H1 (cell line): Measurements from ENCODE around the gene STK16. TPM values are rescaled to one million over a fixed set of nuclear protein-coding genes. Genes with fewer than 3 reads are reported as not detected.

Experiments
- CTCF ChIA-PET: fragments of 300-600 bp; sonication (Branson Sonifier 250); formaldehyde crosslinking; loops from one replicate; lab custom pipeline; 2021; ENCODE audit not compliant: partially characterized antibody; lab: Charles Lee
- POLR2A ChIA-PET: fragments of 300-600 bp; sonication (Branson Sonifier 250); formaldehyde crosslinking; loops from one replicate; lab custom pipeline; 2021; ENCODE audit warnings: inconsistent platforms; ENCODE audit not compliant: partially characterized antibody; lab: Charles Lee
- DNase-seq, 2 experiments: peaks; one replicate each; pipeline versions ENCODE4 v3.0.0 to v3.0.0-alpha.2; 2010 to 2022; ENCODE audit warnings: low spot score in 2 of 2, low read depth in 1 of 2, mixed read lengths in 1 of 2
- FAIRE-seq: peaks from 2 replicates; lab custom pipeline; 2011; peaks lifted over from hg19 to GRCh38; lab: Jason Lieb, UNC
- H2AFZ ChIP-seq: 2 replicates; pipeline ENCODE4 v1.8.1; 2012; ENCODE audit warnings: low read length, inconsistent platforms
- H2AK5ac ChIP-seq: 2 replicates; pipeline ENCODE4 v1.6.1; 2013; ENCODE audit warnings: low read depth, low read length
- H2BK120ac ChIP-seq: replicated peaks from 2 replicates; pipeline ENCODE3; 2013; ENCODE audit warnings: low read depth, low read length, inconsistent platforms
- H2BK12ac ChIP-seq: 2 replicates; pipeline ENCODE4 v1.6.1; 2013; ENCODE audit warnings: low read depth, low read length
- H2BK15ac ChIP-seq: 2 replicates; pipeline ENCODE4 v1.6.1; 2013; ENCODE audit warnings: low read length
- H2BK20ac ChIP-seq: 2 replicates; pipeline ENCODE4 v1.6.1; 2013; ENCODE audit warnings: low read length
- H2BK5ac ChIP-seq: 2 replicates; pipeline ENCODE4 v1.6.1; 2013; ENCODE audit warnings: low read depth, low read length
- H3K14ac ChIP-seq: 2 replicates; pipeline ENCODE4 v1.6.1; 2013; ENCODE audit warnings: inconsistent platforms; ENCODE audit not compliant: insufficient read length
- H3K18ac ChIP-seq: 2 replicates; pipeline ENCODE4 v1.6.1; 2013; ENCODE audit warnings: low read length; ENCODE audit errors: extremely low read depth
- H3K23ac ChIP-seq: 2 replicates; pipeline ENCODE4 v1.6.1; 2013; ENCODE audit warnings: inconsistent platforms; ENCODE audit not compliant: insufficient read length
- H3K23me2 ChIP-seq: 2 replicates; pipeline ENCODE4 v1.6.1; 2013; ENCODE audit warnings: low read depth, low read length
- H3K27ac ChIP-seq: 2 replicates; pipeline ENCODE4 v1.6.1; 2011; ENCODE audit warnings: low read depth, low read length, inconsistent platforms
- H3K27me3 ChIP-seq, 4 experiments: replicated peaks in 1 of 4; 1 replicate in 1 of 4; 2 replicates in 3 of 4; pipeline versions ENCODE4 v1.6.1 to v1.8.1; 2011 to 2013; ENCODE audit warnings: low read length in 3 of 4, mild to moderate bottlenecking in 3 of 4, inconsistent platforms in 2 of 4, mixed read lengths in 2 of 4, moderate library complexity in 1 of 4; ENCODE audit not compliant: control insufficient read depth in 3 of 4, insufficient read depth in 3 of 4; ENCODE audit errors: extremely low read depth in 1 of 4
- H3K36me3 ChIP-seq, 4 experiments: 2 replicates each; pipeline versions ENCODE4 v1.6.1 to v1.8.1; 2011 to 2013; ENCODE audit warnings: mild to moderate bottlenecking in 4 of 4, low read length in 3 of 4, moderate library complexity in 2 of 4, control low read depth in 1 of 4, inconsistent platforms in 1 of 4; ENCODE audit not compliant: insufficient read depth in 4 of 4, control insufficient read depth in 2 of 4
- H3K4ac ChIP-seq: replicated peaks from 2 replicates; pipeline ENCODE3; 2013; ENCODE audit warnings: low read length, low read depth, mixed read lengths, inconsistent platforms; ENCODE audit not compliant: insufficient read length
- H3K4me1 ChIP-seq, 4 experiments: replicated peaks in 1 of 4; 1 replicate in 1 of 4; 2 replicates in 3 of 4; pipeline versions ENCODE4 v1.6.1 to v1.8.1; 2011 to 2013; ENCODE audit warnings: low read length in 3 of 4, inconsistent platforms in 2 of 4, mixed read lengths in 1 of 4; ENCODE audit not compliant: insufficient read depth in 4 of 4, control insufficient read depth in 3 of 4
- H3K4me2 ChIP-seq, 2 experiments: 2 replicates each; pipeline versions ENCODE4 v1.6.1 to v1.8.1; 2011 to 2013; ENCODE audit warnings: low read depth in 2 of 2, low read length in 2 of 2, control low read depth in 1 of 2, inconsistent platforms in 1 of 2, mild to moderate bottlenecking in 1 of 2; ENCODE audit not compliant: insufficient read depth in 1 of 2
- H3K4me3 ChIP-seq, 4 experiments: fragments of 200-600, 300-600 bp in 1 of 4; sonication (generic), shearing (Covaris generic), sonication (Bioruptor Twin) in 1 of 4; 2 replicates each; pipeline versions ENCODE4 v1.5.1 to v1.8.1; 2011 to 2016; ENCODE audit warnings: low read length in 4 of 4, low read depth in 3 of 4, control low read depth in 2 of 4, inconsistent platforms in 2 of 4, mild to moderate bottlenecking in 2 of 4, mixed read lengths in 1 of 4, moderate library complexity in 1 of 4; ENCODE audit not compliant: insufficient read depth in 2 of 4; ENCODE audit errors: extremely low read depth in 1 of 4
- H3K56ac ChIP-seq: replicated peaks from 2 replicates; pipeline ENCODE3; 2013; ENCODE audit warnings: low read depth, mild to moderate bottlenecking, mixed read lengths, low read length, inconsistent platforms; ENCODE audit not compliant: insufficient read length
- H3K79me1 ChIP-seq: 2 replicates; pipeline ENCODE4 v1.6.1; 2013; ENCODE audit warnings: low read depth, low read length, control low read depth
- H3K79me2 ChIP-seq, 2 experiments: 2 replicates each; pipeline versions ENCODE4 v1.6.1 to v1.8.1; 2012 to 2013; ENCODE audit warnings: low read length in 2 of 2, mild to moderate bottlenecking in 2 of 2, inconsistent platforms in 1 of 2; ENCODE audit not compliant: insufficient read depth in 2 of 2, control insufficient read depth in 1 of 2
- H3K9ac ChIP-seq, 4 experiments: replicated peaks in 1 of 4; 1 replicate in 1 of 4; 2 replicates in 3 of 4; pipeline versions ENCODE4 v1.6.1 to v1.8.1; 2011 to 2013; ENCODE audit warnings: low read depth in 3 of 4, low read length in 3 of 4, control low read depth in 2 of 4, mild to moderate bottlenecking in 2 of 4, moderate library complexity in 2 of 4, inconsistent platforms in 1 of 4; ENCODE audit errors: extremely low read depth in 1 of 4
- H3K9me3 ChIP-seq, 2 experiments: 2 replicates each; pipeline versions ENCODE4 v1.6.1 to v1.8.1; 2012 to 2013; ENCODE audit warnings: mild to moderate bottlenecking in 2 of 2, moderate library complexity in 2 of 2, control low read depth in 1 of 2, inconsistent platforms in 1 of 2, low read depth in 1 of 2, low read length in 1 of 2, mixed read lengths in 1 of 2; ENCODE audit not compliant: insufficient read depth in 2 of 2
- H4K20me1 ChIP-seq, 2 experiments: replicated peaks in 1 of 2; 2 replicates each; pipeline versions ENCODE3 to v1.8.1; 2011 to 2013; ENCODE audit warnings: inconsistent platforms in 2 of 2, low read length in 2 of 2, mild to moderate bottlenecking in 1 of 2; ENCODE audit not compliant: insufficient read depth in 2 of 2, control insufficient read depth in 1 of 2
- H4K5ac ChIP-seq: 2 replicates; pipeline ENCODE4 v1.6.1; 2013; ENCODE audit warnings: low read length, low read depth, mixed read lengths, inconsistent platforms; ENCODE audit not compliant: insufficient read length
- H4K8ac ChIP-seq: 2 replicates; pipeline ENCODE4 v1.8.0; 2013; ENCODE audit warnings: mild to moderate bottlenecking, moderate library complexity, low read length, inconsistent platforms; ENCODE audit not compliant: insufficient read depth; ENCODE audit errors: extremely low read depth
- H4K91ac ChIP-seq: replicated peaks from 2 replicates; pipeline ENCODE3; 2013; ENCODE audit warnings: low read length, mixed read lengths, inconsistent platforms; ENCODE audit not compliant: insufficient read length
- FOSL1 ChIP-seq: IDR thresholded peaks from 2 replicates; pipeline ENCODE4 v1.6.1; 2011; ENCODE audit warnings: mild to moderate bottlenecking, low read depth, low read length, moderate library complexity; ENCODE audit not compliant: insufficient read depth
- MAFK ChIP-seq: IDR thresholded peaks from 2 replicates; pipeline ENCODE4 v1.6.1; 2012; ENCODE audit warnings: low read depth, mild to moderate bottlenecking, improper control_type of control experiment, low read length
- POLR2AphosphoS5 ChIP-seq: IDR thresholded peaks from 2 replicates; pipeline ENCODE4 v1.6.1; 2011; ENCODE audit warnings: low read depth, low read length
- RBBP5 ChIP-seq: IDR thresholded peaks from 2 replicates; pipeline ENCODE4 v1.7.1; 2012; ENCODE audit warnings: low read depth, mild to moderate bottlenecking, inconsistent platforms, low read length, moderate library complexity, borderline replicate concordance
- RXRA ChIP-seq: IDR thresholded peaks from 2 replicates; pipeline ENCODE4 v1.6.1; 2011; ENCODE audit warnings: low read depth, mild to moderate bottlenecking, low read length, moderate library complexity; ENCODE audit not compliant: insufficient read depth
- SIN3A ChIP-seq, 2 experiments: IDR thresholded peaks in 1 of 2; conservative IDR thresholded peaks in 1 of 2; 2 replicates each; pipeline ENCODE4 v1.6.1; 2011 to 2012; ENCODE audit warnings: low read length in 2 of 2, improper control_type of control experiment in 1 of 2, low read depth in 1 of 2, mild to moderate bottlenecking in 1 of 2
- WGBS, 2 experiments: shearing (Covaris generic) in 1 of 2; methylation state at CpG; one replicate each; pipeline versions ENCODE4 v1.1.6 to v1.1.7; 2013 to 2015; ENCODE audit warnings: low lambda C conversion rate in 2 of 2, mixed read lengths in 2 of 2, inconsistent platforms in 1 of 2, low coverage in 1 of 2, missing lambda C conversion rate in 1 of 2; ENCODE audit not compliant: insufficient replicate concordance in 2 of 2, insufficient coverage in 1 of 2, insufficient read length in 1 of 2; ENCODE audit errors: extremely low coverage in 1 of 2, missing lambda C conversion rate in 1 of 2; 5-methylcytosine and 5-hydroxymethylcytosine counted together
- polyA plus RNA-seq, 7 experiments: library from polyadenylated mRNA; depleted of rRNA in 3 of 7; stranded (reverse) in 5 of 7; unstranded in 2 of 7; fragments of >200 nt in 5 of 7; fragments of 200-250 nt in 2 of 7; gene quantifications; 1 replicate in 5 of 7; 2 replicates in 1 of 7; 4 replicates in 1 of 7; pipeline versions ENCODE4 v1.2.1 to v1.2.3, GENCODE V29; 2011 to 2013; ENCODE audit warnings: missing spikeins in 2 of 7, mixed read lengths in 2 of 7
- total RNA-seq: library from RNA; stranded (reverse); fragmentation: NEBNext Ultra II Directional; extraction: Animal tissue kit (Norgen Biotek cat#: 25700); gene quantifications from 2 replicates; pipeline ENCODE4 v1.2.1, GENCODE V29; 2021
- TF ChIP-seq, protein P1 (sequence below): IDR thresholded peaks from 2 replicates; pipeline ENCODE4 v1.6.1; 2012; ENCODE audit warnings: inconsistent platforms

Gene STK16
- total and polyA plus RNA-seq, 2 of the 8 experiments (the other 6 are each of a cell fraction or from before 2014, with no cell fraction given) = 21.3 to 51.4 TPM

- peak overlapping the region; percentile 92; the same call in 1 of the 2 replicates for H2AFZ ChIP-seq
- CTCF ChIA-PET = interaction anchor here (0.8 to 2.4 kb wide), 10 partner anchors 9 to 424 kb away, joined by 3 to 8 read pairs (median 3); no protein-coding TSS in a partner anchor
- H3K9ac ChIP-seq = peak overlapping the region in 2 of 4 experiments; percentile 39 to 73; a peak in 3 of 7 replicates
These were observed 38.0 kb upstream of the STK16 start for GRCh38 chr2:219207134-219207883.

More at GRCh38 chr2:219207134-219207883, 38.0 kb upstream of the STK16 start:
- Histone ChIP-seq H4K91ac (no peak overlapping the region), H2BK15ac (no peak overlapping the region), H2BK20ac (no peak overlapping the region), H3K23ac (no peak overlapping the region), H3K4me1 (peaks cover 0 to 6% (median 3%) of the 10 kb centered on the region in 4 experiments; a peak in 5 of 7 replicates), H3K56ac (no peak overlapping the region), H2BK120ac (no peak overlapping the region), H3K4ac (no peak overlapping the region), H3K18ac (no peak overlapping the region), H3K79me1 (no peaks in the 10 kb centered on the region), H2BK12ac (no peak overlapping the region), H3K36me3 (peaks cover 3 to 24% (median 10%) of the 10 kb centered on the region in 4 experiments; a peak in 7 of 8 replicates), H3K14ac (no peak overlapping the region), H2BK5ac (no peak overlapping the region; the same call in 1 of the 2 replicates), H3K27ac (peak overlapping the region; percentile 27; the same call in 1 of the 2 replicates), H3K4me3 (peak overlapping the region; percentile 56 to 72 (median 64)), H4K8ac (no peak overlapping the region; the same call in 1 of the 2 replicates), H3K79me2 (no peaks in the 10 kb centered on the region), H3K4me2 (peak overlapping the region; percentile 91 to 100), H2AK5ac (no peak overlapping the region), H3K9me3 (no peaks in the 10 kb centered on the region; a peak in 1 of 4 replicates), H3K23me2 (peaks cover 10% of the 10 kb centered on the region), H4K20me1 (peaks cover 0 to 2% of the 10 kb centered on the region in 2 experiments), H4K5ac (no peak overlapping the region), H3K27me3 (no peaks in the 10 kb centered on the region)
- 46% methylated on average over 14 of the region's 22 CpGs; no CpG with 5 or more reads in 1 of the 2 experiments for WGBS, 2 experiments
- no peak for TF ChIP-seq RBBP5
- TF ChIP-seq, protein P1, sequence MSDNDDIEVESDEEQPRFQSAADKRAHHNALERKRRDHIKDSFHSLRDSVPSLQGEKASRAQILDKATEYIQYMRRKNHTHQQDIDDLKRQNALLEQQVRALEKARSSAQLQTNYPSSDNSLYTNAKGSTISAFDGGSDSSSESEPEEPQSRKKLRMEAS = 0 out of 2 replicates have a peak, but pooled peaks have one; percentile 47
- TF ChIP-seq FOSL1 = no peak
- no peak for TF ChIP-seq RXRA
- TF ChIP-seq SIN3A (conservative IDR thresholded peaks at IDR 0.05 in 1 of 2, IDR thresholded peaks at IDR 0.05 in 1 of 2; ENCODE audit: low read depth in 1 of 2, low read length in 2 of 2) = 0 out of 4 replicates have a peak, but pooled peaks of 1 of the 2 experiments have one; percentile 20
- TF ChIP-seq MAFK = no peak
- 0 out of 2 replicates have a peak, but pooled peaks have one; percentile 18 for TF ChIP-seq POLR2AphosphoS5
- DNase-seq (no peak), FAIRE-seq (no peak)
- POLR2A ChIA-PET = interaction anchor here (0.9 to 6.1 kb wide), 9 partner anchors 11 to 45 kb away, joined by 3 to 101 read pairs (median 7); partner anchors contain the start of genes ABCB6, ANKZF1, ATG9A and CNPPD1
